Middle frontal gyrus (tissue), 1 donor: Measurements from ENCODE around the gene OTULINL.

Source experiments
- DNase-seq: peaks from one replicate; pipeline ENCODE4 v3.0.0-alpha.2; 2015; ENCODE audit warnings: low spot score; ENCODE audit errors: extremely low spot score

Gene OTULINL

DNA sequence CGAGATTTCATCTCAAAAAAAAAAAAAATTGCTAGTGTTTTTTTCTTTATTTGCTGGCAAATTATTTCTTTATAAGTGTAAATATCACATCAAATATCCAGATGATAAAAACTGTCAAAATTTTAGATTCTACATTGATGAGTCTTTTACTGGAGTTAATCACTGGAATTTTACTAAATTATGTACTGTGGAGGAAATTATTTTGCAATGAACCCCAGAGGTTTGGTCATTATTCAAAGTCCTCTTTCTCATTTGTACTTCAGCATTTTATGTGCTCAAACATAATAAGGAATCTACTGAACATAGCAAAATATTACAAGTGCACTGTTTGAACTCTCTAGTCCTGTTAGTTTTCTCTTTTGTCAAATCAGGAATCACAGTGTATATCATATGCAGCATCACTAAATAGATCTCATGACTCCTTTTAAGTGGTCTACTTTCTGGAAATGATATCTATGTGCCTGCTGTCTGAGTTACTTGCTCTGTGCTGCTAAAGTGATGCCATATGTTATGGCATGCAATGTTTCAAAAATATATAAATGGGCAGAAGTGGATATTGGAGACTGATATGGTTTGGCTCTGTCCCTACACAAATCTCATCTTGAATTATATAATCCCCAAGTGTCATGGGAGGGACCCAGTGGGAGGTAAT, 18.0 kb downstream of the OTULINL start:
- DNase-seq, result no peak

DNA sequence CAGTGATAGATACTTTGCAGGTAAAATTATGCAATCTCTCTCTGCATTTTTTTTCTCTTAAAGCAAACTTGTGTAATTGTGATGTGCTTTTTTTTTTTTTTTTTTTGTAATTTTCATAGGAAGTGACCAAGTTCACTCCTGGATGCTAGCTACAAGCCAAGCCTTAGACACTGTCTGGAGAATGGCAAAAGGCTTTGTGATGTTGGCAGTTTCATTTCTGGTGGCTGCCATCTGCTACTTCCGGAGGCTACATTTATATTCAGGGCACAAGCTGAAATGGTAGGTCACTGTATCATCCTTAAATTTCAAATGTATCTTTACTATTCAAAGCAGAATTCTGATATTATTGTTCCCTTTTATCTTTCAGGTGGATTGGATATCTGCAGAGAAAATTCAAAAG, 19.3 kb downstream of the OTULINL start:
- DNase-seq, result no peak

DNA sequence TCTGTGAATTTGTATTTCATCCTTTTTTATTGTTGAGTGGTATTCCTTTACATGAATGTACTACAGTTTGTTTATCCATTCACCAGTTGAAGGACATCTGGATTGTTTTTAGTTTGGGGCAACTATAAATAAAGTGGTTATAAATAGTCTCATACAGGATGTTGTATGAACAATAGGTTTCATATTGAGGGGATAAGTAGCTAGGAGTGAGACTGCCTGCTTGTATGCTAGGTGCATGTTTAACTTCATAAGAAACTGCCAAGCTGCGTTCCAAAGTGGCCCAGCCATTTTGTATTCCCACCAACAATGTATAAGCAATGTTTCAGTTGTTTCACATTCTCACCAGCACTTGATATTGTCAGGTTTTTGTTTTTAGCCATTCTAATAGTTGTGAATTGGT, 21.5 kb downstream of the OTULINL start:
- no peak for DNase-seq

DNA sequence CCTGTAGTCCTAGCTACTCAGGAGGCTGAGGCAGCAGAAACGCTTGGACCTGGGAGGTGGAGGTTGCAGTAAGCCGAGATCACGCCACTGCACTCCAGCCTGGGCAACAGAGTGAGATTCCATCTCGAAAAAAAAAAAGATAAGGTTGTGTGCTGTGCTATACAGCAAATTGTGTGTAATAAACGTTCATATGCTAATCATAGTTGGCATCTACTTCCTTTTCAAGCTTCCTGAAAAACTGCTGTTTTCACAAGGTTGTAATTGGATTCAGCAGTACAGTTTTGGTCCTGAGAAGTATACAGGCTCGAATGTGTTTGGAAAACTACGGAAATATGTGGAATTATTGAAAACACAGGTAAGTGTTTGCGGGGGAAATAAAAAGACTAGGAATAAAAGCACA, 25.5 kb downstream of the OTULINL start:
- DNase-seq, result no peak

DNA sequence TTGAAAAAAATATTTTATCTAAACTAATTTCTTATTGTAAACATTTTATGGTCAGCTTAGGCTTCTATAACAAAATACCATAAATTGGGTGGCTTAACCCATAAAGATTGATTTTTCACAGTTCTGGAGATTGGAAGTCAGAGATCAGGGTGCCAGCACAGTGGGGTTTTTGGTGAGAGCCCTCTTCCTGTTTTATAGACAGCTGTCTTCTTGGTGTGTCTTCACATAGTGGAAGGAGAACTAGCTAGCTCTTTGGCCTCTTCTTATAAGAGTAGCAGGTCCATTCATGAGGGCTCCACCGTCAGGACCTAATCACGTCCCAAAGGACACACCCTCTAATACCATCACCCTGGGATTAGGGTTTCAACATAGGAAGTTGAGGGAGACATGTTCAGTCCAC, 26.6 kb downstream of the OTULINL start:
- DNase-seq, result no peak

DNA sequence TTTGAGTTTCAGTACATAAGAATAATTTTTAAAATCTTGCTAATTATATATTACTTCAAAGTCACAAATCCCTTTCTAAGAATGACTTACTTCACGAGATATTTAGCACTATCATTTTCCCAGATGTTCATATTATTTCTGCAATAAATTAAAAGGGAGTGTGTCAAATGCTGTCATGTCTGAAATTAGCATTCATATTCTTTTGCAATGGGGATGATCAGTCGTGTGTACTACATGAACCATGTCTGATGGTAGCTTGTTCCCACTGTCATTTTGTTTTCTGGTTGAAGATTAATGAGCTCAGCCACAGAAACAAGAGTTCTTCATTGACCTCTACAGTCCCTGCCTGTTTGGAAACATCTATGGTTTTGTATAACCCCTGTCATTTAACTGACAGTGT, 30.1 kb downstream of the OTULINL start:
- no peak for DNase-seq

DNA sequence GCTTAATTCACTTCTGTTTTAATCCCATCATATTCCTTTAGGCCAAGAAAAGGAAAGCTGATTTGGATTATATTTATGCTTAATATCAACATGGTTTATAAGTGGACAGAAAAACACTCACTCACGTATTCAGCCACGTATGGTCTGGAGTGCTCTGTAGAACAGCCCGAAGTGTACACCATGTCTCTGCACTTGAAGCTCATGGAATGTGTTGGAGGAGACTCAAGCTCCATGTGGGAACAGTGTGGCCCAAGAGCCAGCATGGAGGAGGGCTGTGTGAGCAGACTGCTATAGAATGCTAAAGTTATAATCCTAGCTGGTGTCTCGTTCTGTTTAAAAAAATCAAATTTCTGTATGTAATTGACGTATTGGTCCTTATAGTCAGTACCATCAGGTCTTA, 32.9 kb downstream of the OTULINL start:
- no peak for DNase-seq

DNA sequence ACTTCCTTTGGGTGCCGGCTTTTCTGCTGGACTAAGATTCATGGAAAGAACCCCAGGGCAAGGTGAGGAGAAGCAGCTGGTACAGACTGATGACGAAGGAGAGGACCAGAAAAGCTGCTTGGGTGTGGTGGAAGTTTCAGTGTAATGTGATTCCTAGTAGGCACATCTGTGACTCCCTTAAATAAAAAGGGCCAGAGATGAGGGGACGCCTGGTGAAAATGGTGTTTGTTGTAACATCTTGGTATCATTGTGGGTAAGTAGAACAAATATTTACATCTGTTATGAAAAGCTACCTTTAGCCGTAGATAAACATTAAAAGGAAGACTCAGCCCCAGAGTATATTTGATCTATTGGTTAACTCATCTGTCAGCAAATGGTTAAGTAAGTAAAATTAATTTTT, 33.8 kb downstream of the OTULINL start:
- DNase-seq, result no peak

DNA sequence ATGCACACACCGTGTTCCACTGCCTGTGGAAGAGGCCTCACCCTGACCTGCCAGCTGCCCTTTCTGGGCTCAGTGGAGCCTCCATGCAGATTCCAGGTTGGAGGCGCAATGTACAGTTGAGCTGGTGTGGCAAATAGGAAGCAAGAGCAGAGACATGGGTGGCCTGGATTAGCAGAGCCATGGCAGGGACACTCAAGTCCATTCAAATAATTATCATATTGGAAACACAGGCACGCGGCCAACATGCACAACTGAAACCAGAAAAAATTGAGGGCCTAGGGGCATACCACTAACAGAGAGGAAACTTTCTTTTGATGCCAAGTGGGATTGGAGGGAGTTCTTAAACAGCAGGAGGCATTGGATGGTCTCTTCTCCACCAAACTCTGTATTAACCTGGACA, 35.8 kb downstream of the OTULINL start:
- no peak for DNase-seq

DNA sequence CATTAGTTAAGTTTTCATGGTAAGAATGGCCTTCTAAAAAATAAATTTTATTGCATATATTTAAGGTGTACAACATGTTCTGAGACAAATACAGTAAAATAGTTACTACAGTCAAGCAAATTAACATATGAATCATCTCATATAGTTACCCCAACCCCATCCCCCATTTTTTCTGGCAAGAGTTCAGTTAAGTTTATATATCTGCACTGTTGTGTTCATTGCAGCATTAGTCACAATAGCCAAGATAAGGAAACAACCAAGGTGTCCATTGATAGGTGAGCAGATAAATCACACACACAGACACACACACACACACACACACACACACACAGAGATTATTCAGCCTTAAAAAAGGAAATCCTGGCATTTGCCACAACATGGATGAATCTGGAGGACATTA, 45.7 kb downstream of the OTULINL start:
- DNase-seq, result no peak

DNA sequence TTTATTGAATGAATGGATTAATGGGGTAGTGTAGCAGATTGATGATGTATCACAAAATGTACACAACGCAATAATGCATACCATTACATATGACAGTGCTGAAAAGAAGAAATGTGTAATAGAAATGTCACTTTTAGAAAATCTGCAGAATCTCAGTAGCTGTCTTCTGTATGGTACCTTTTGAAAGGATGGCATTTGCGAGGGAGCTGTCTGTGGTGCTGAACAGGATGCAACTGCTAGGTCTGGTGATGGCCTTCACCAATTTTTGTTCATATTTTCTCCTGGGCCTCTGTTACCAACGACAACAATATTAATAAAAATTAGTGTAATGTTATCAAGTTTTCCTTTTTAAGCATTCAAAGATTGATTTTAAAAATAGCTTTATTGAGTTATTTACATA, 46.8 kb downstream of the OTULINL start:
- no peak for DNase-seq

DNA sequence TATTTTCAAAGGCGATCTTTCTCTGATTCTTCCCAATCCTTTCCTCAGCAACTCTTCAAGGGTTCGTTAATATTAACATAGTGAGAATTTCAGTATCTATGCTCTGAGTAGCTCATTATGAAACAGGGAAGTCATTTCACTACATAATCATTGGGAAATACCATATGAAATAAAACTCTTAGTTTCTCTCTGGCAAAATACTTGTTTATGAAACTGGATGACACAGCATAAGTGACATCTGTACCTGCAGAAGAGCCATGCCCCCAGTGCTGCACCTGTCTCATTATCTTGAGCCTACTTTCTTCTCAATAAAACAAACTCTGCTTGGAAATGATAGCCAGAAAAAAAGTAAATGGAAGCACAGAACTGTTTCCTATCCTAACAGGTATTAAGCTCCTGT, 49.1 kb downstream of the OTULINL start:
- DNase-seq, result no peak

DNA sequence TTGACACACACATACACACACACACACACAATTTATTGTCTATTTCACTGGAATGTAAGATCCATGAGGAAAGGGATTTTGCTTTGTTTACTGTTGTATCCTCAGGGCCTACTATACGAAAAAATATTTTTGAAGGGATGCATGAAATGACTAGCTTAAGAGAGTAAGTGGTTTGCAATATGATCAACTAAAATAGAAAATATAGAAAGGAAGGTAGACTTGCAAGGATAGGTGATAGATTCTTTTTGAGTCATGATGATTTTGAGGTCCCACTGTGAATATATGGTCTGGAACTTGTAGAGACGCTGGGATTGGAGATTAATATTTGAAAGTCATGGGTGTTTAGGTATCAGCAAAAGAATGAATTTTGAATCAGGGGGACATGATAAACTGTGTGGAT, 54.1 kb downstream of the OTULINL start:
- no peak for DNase-seq

DNA sequence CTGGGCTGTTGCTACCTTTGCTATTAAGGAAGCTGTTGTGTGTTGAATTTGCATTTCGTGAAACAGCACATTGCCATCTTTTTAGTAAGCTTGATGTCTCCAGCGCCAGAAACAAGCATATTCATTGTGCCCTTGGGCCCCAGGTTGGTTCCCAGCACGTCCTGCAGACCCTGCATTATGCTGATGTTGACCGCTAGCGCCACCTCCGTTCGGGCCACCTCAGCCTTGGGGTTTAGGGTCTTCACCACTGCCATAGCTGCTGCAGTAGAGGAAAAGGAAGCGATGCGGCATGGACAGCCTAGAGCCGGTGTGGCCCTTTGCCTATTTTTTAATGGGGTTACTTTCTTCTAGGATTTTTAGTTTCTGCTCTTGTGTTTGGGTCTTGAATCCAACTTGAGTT, 59.2 kb downstream of the OTULINL start:
- no peak for DNase-seq

DNA sequence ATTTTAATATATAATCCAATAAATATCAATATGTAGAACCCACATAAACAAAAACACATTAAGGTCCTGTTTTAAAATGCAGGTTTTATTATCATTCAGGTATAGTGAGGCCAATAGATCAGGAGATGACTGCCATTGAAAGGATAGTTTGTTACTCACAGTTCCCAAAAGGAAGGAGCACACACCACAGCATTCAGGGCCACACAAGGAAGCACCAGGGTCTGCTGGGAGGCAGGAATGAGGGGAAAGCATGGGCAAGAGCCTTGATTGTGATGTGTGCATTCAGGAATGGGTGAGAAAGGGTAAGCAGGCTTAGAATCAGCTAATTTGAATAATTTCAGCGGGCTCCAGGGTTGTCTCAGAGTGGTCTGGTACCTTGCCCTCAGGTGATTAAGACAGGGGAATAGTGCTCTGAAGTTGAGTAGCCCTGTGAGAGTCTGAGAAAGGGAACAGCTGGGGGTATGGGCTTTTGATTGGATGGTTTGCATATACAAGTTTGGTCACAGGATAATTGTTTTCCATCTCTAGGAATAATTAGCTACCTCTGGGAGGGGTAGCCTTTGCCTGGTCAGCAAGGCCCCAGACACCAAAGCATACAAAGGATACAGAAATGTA, 63.1 kb downstream of the OTULINL start:
- DNase-seq, result no peak

DNA sequence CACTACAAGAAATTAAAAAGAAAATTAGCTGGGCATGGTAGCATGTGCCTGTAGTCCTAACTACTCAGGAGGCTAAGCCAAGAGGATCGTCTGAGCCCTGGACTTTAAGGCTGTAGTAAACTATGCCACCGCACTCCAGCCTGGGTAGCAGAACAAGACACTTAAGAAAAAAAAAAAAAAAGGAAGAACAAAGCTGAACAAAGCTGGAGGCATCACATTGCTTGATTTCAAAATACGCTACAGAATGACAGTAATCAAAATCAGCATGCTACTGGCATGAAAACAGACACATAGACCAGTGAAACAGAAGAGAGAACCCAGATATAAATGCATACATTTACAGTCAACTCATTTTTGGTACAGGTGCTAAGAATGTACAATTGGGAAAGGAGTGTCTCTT, 68.5 kb downstream of the OTULINL start:
- DNase-seq, result no peak

DNA sequence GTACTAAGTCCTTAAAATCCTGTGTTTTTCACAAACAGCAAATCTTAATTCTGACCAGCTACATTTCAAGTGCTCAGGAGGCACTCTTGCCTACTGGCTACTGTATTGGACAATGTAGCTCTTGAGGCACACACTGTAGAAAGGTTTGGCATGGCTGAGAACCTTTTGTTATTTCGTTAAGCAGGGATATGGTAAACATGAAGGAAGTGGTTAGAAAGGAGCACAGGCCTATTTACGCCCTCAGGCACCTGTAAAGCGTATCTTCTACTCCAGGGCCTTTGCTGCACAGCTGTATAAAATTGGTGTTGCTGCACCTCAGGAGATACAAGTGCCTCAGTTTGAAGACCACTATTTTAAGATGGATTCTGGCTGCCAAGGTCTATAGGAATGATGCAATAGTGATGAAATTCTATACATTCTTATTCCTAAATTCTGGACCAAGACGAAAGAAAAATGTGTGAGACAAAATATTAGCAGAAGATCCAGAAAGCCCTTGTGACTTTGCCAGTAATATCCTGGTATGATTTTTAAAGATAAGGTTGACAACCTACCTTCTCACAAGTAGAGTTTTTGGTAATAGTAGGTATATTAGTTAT, 73.7 kb downstream of the OTULINL start:
- DNase-seq, result no peak

DNA sequence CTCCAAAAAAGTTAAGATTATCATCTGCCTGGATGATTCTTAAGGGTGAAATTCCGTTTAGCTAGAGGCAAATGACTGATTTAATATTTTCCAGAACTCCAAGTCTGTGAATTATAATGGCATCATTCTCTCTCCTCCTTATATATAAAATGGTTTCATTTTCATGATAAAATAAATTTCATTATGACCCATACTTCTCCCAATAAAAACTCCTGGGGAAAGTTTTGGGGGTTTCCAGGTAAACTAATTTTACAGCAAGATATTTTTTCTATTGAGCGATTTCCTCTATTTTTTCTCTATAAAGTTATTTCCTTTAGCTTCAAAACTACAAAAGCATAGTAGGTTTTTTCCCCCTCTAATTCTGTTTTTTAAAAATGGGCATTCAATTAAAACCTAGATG, 75.3 kb downstream of the OTULINL start:
- no peak for DNase-seq

DNA sequence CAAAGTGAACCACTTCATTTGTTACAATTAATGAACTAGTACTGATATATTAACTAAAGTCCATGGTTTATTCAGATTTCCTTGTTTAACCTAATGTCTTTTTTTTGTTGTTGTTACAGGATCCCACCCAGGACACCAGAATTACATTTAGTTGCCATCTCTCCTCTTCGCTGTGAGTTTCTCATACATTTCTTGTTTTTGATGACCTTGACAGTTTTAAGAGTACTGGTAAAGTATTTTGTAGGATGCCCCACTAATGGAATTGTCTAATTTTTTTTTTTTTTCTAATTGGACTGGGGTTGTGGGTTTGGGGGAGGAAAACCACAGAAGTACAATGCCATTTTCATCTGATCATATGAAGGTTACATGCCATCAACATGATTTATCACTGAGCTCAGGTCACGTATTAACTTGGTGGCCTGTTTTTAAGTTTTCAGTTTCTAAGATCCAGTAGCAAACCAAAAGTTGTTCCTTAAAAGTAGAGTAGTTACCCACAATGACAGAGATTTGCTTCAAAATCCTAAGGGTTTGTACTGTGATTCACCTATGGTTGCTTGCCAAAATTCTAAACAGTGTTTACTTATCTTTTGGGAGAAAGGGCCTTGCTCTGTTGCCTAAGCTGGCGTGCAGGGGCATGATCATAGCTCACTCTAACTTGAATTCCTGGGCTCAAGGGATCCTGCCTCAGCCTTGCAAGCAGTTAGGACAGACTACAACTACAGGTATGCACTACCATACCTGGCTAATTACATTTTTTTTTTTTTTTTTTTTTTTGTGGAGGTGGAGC, 78.4 kb downstream of the OTULINL start:
- no peak for DNase-seq

DNA sequence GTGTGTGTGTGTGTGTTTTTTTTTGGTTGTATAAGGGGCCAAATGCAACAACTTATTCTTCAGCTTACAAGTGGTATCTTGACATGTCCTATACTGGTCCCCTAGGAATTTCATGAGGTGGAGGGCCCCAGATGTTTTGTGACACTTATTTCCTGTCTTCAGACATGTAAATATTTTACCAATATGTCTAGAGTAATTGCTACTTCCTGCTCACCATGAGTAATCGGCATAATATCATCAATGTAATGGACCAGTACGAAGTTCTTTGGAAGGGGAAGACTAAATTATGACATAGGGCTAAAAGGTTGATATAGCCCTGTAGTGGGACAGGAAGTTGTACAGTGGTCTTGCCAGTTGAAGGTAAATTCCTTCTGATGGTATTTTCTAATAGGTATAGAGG, 79.2 kb downstream of the OTULINL start:
- DNase-seq, result no peak
